ENCODE data around the gene CD70.
"Not testable (repeated sequence)": the region's sequence is repeated elsewhere in the genome, so short reads cannot be mapped to it uniquely, and the experiment has no call there.

Gene CD70

DNA sequence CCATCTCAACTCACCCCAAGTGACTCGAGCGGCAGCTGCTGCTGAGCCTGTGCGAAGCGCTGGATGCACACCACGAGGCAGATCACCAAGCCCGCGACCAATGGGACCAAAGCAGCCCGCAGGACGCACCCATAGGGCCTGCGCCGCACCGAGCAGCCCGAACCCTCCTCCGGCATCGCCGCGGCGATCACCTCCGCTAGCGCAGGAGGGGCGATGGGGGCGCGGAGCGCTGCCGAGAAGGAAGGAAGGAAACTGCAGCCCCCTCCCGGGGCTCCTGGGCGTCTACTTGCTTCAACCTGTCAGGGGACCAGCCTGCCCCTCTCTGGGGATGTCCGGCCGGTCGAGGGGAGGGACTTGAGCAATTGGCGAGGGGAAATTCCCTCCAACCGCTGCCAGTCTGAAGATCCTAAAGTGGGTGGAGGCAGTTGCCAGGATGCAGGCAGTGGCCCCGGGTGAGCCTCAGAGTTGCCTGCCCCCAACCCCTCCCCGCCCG, at the start of gene CD70:
TSS of gene CD70 (minus strand) at position 324 of the 493 bp plus-strand sequence. CDS start at position 176, 148 bp downstream.
- peak within 1 kb of the TSS in 4 of 5 donors; percentile 37 to 56 (median 44) for H3K4me3 ChIP-seq (ENCODE audit: low read depth in 1 of 5, low read length in 5 of 5)
- peaks cover 38 to 61% (median 52%) of the 10 kb centered on the region in 5 donors for H3K27me3 ChIP-seq (ENCODE audit: control insufficient read depth in 5 of 5, insufficient read depth in 4 of 5, low read length in 5 of 5)
- no peaks in the 10 kb centered on the region for H3K36me3 ChIP-seq (ENCODE audit: control insufficient read depth in 5 of 5, insufficient read depth in 5 of 5, low read length in 5 of 5)
- no peaks in the 10 kb centered on the region for H3K9me3 ChIP-seq (ENCODE audit: control insufficient read depth in 5 of 5, low read length in 5 of 5)
- no peak within 1 kb of the TSS for H3K27ac ChIP-seq (ENCODE audit: low read depth, low read length)
- H3K9ac ChIP-seq (ENCODE audit: low read length in 5 of 5) = peak within 1 kb of the TSS in 1 of 5 donors; percentile 18
- peaks cover 2 to 32% (median 21%) of the 10 kb centered on the region in 5 donors for H3K4me1 ChIP-seq (ENCODE audit: control insufficient read depth in 5 of 5, insufficient read depth in 5 of 5, low read length in 5 of 5)

DNA sequence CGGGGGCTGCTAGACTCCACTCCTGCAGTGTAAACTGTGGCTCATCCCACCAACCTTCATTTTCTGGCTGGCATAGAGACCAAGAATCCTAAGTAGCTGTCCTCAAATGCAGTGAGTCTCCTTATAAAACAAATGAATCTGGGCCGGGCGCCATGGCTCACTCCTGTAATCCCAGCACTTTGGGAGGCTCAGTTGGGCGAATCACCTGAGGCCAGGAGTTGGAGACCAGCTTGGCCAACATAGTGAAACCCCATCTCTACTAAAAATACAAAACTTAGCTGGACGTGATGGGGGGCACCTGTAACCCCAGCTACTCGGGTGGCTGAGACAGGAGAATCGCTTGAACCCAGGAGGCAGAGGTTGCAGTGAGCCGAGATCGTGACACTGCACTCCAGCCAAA, 49.4 kb upstream of the CD70 start:
- H3K9ac ChIP-seq (ENCODE audit: low read length in 5 of 5); H3K4me3 ChIP-seq (ENCODE audit: low read depth in 1 of 5, low read length in 5 of 5); H3K27me3 ChIP-seq (ENCODE audit: control insufficient read depth in 5 of 5, insufficient read depth in 4 of 5, low read length in 5 of 5); H3K27ac ChIP-seq (ENCODE audit: low read depth, low read length); H3K36me3 ChIP-seq (ENCODE audit: control insufficient read depth in 5 of 5, insufficient read depth in 5 of 5, low read length in 5 of 5); H3K9me3 ChIP-seq (ENCODE audit: control insufficient read depth in 5 of 5, low read length in 5 of 5); H3K4me1 ChIP-seq (ENCODE audit: control insufficient read depth in 5 of 5, insufficient read depth in 5 of 5, low read length in 5 of 5): not testable (repeated sequence)

DNA sequence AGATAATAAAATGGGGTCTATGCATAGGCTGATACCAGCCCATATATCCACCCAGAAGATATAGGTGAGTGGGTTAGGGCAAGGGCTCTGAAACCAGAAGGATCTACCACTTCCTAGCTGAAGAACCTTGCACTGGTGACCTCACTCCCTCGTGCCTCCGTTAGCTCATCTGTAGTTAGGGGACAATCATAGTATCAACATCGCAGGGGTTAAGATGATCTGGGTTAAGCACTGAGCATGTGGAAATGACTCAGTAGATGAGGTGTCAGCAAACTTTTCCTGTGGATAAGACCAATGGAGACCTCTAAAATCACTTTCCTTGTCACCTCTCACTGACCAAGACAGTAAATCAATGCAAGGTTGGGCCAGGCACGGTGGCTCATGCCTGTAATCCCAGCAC, 48.5 kb upstream of the CD70 start:
- Histone ChIP-seq H3K27me3 (ENCODE audit: control insufficient read depth in 5 of 5, insufficient read depth in 4 of 5, low read length in 5 of 5) (peaks cover 0 to 4% (median 0%) of the 10 kb centered on the region in 5 donors), H3K4me1 (ENCODE audit: control insufficient read depth in 5 of 5, insufficient read depth in 5 of 5, low read length in 5 of 5) (no peaks in the 10 kb centered on the region), H3K27ac (ENCODE audit: low read depth, low read length) (no peak overlapping the region), H3K4me3 (ENCODE audit: low read depth in 1 of 5, low read length in 5 of 5) (no peak overlapping the region), H3K36me3 (ENCODE audit: control insufficient read depth in 5 of 5, insufficient read depth in 5 of 5, low read length in 5 of 5) (no peaks in the 10 kb centered on the region), H3K9ac (ENCODE audit: low read length in 5 of 5) (no peak overlapping the region), H3K9me3 (ENCODE audit: control insufficient read depth in 5 of 5, low read length in 5 of 5) (no peaks in the 10 kb centered on the region)

- H3K27me3 ChIP-seq (ENCODE audit: control insufficient read depth in 5 of 5, insufficient read depth in 4 of 5, low read length in 5 of 5); H3K27ac ChIP-seq (ENCODE audit: low read depth, low read length); H3K36me3 ChIP-seq (ENCODE audit: control insufficient read depth in 5 of 5, insufficient read depth in 5 of 5, low read length in 5 of 5); H3K4me1 ChIP-seq (ENCODE audit: control insufficient read depth in 5 of 5, insufficient read depth in 5 of 5, low read length in 5 of 5); H3K9ac ChIP-seq (ENCODE audit: low read length in 5 of 5); H3K9me3 ChIP-seq (ENCODE audit: control insufficient read depth in 5 of 5, low read length in 5 of 5); H3K4me3 ChIP-seq (ENCODE audit: low read depth in 1 of 5, low read length in 5 of 5): not testable (repeated sequence)
Observed at GRCh38 chr19:6633456-6633813, 42.5 kb upstream of the CD70 start.

- H3K27me3 ChIP-seq (ENCODE audit: control insufficient read depth in 5 of 5, insufficient read depth in 4 of 5, low read length in 5 of 5); H3K27ac ChIP-seq (ENCODE audit: low read depth, low read length); H3K9ac ChIP-seq (ENCODE audit: low read length in 5 of 5); H3K4me3 ChIP-seq (ENCODE audit: low read depth in 1 of 5, low read length in 5 of 5); H3K36me3 ChIP-seq (ENCODE audit: control insufficient read depth in 5 of 5, insufficient read depth in 5 of 5, low read length in 5 of 5); H3K4me1 ChIP-seq (ENCODE audit: control insufficient read depth in 5 of 5, insufficient read depth in 5 of 5, low read length in 5 of 5); H3K9me3 ChIP-seq (ENCODE audit: control insufficient read depth in 5 of 5, low read length in 5 of 5): not testable (repeated sequence)
Observed at GRCh38 chr19:6632747-6633455, 42.0 kb upstream of the CD70 start.

- no peak overlapping the region for H3K9ac ChIP-seq (ENCODE audit: low read length in 5 of 5)
- peaks cover 0 to 3% (median 0%) of the 10 kb centered on the region in 5 donors for H3K27me3 ChIP-seq (ENCODE audit: control insufficient read depth in 5 of 5, insufficient read depth in 4 of 5, low read length in 5 of 5)
- no peak overlapping the region for H3K27ac ChIP-seq (ENCODE audit: low read depth, low read length)
Observed at GRCh38 chr19:6632002-6632621, 41.2 kb upstream of the CD70 start.

GRCh38 chr19:6626764-6627163, 35.8 kb upstream of the CD70 start:
- H3K27me3 ChIP-seq (ENCODE audit: control insufficient read depth in 5 of 5, insufficient read depth in 4 of 5, low read length in 5 of 5) = no peaks in the 10 kb centered on the region
- no peaks in the 10 kb centered on the region for H3K36me3 ChIP-seq (ENCODE audit: control insufficient read depth in 5 of 5, insufficient read depth in 5 of 5, low read length in 5 of 5)
- peaks cover 0 to 5% (median 0%) of the 10 kb centered on the region in 5 donors for H3K9me3 ChIP-seq (ENCODE audit: control insufficient read depth in 5 of 5, low read length in 5 of 5)
- H3K9ac ChIP-seq (ENCODE audit: low read length in 5 of 5) = no peak overlapping the region
- H3K4me3 ChIP-seq (ENCODE audit: low read depth in 1 of 5, low read length in 5 of 5) = no peak overlapping the region
- H3K4me1 ChIP-seq (ENCODE audit: control insufficient read depth in 5 of 5, insufficient read depth in 5 of 5, low read length in 5 of 5) = no peaks in the 10 kb centered on the region
- no peak overlapping the region for H3K27ac ChIP-seq (ENCODE audit: low read depth, low read length)

More at GRCh38 chr19:6632002-6632621, 41.2 kb upstream of the CD70 start:
- H3K36me3 ChIP-seq (ENCODE audit: control insufficient read depth in 5 of 5, insufficient read depth in 5 of 5, low read length in 5 of 5) = no peaks in the 10 kb centered on the region
- H3K9me3 ChIP-seq (ENCODE audit: control insufficient read depth in 5 of 5, low read length in 5 of 5) = peaks cover 0 to 3% (median 0%) of the 10 kb centered on the region in 5 donors
- peaks cover 0 to 4% (median 0%) of the 10 kb centered on the region in 5 donors for H3K4me1 ChIP-seq (ENCODE audit: control insufficient read depth in 5 of 5, insufficient read depth in 5 of 5, low read length in 5 of 5)
- no peak overlapping the region for H3K4me3 ChIP-seq (ENCODE audit: low read depth in 1 of 5, low read length in 5 of 5)

- Histone ChIP-seq H3K27ac (ENCODE audit: low read depth, low read length) (no peak overlapping the region), H3K27me3 (ENCODE audit: control insufficient read depth in 5 of 5, insufficient read depth in 4 of 5, low read length in 5 of 5) (peaks cover 0 to 4% (median 0%) of the 10 kb centered on the region in 5 donors), H3K4me3 (ENCODE audit: low read depth in 1 of 5, low read length in 5 of 5) (no peak overlapping the region), H3K36me3 (ENCODE audit: control insufficient read depth in 5 of 5, insufficient read depth in 5 of 5, low read length in 5 of 5) (no peaks in the 10 kb centered on the region), H3K4me1 (ENCODE audit: control insufficient read depth in 5 of 5, insufficient read depth in 5 of 5, low read length in 5 of 5) (no peaks in the 10 kb centered on the region), H3K9ac (ENCODE audit: low read length in 5 of 5) (no peak overlapping the region), H3K9me3 (ENCODE audit: control insufficient read depth in 5 of 5, low read length in 5 of 5) (peaks cover 0 to 16% (median 6%) of the 10 kb centered on the region in 5 donors)
Observed at GRCh38 chr19:6617374-6617773, 26.4 kb upstream of the CD70 start.

GRCh38 chr19:6616011-6616410, 25.1 kb upstream of the CD70 start:
- Histone ChIP-seq H3K9me3 (ENCODE audit: control insufficient read depth in 5 of 5, low read length in 5 of 5) (peaks cover 0 to 11% (median 3%) of the 10 kb centered on the region in 5 donors), H3K4me3 (ENCODE audit: low read depth in 1 of 5, low read length in 5 of 5) (no peak overlapping the region), H3K4me1 (ENCODE audit: control insufficient read depth in 5 of 5, insufficient read depth in 5 of 5, low read length in 5 of 5) (no peaks in the 10 kb centered on the region), H3K27me3 (ENCODE audit: control insufficient read depth in 5 of 5, insufficient read depth in 4 of 5, low read length in 5 of 5) (peaks cover 0 to 11% (median 0%) of the 10 kb centered on the region in 5 donors), H3K9ac (ENCODE audit: low read length in 5 of 5) (no peak overlapping the region), H3K36me3 (ENCODE audit: control insufficient read depth in 5 of 5, insufficient read depth in 5 of 5, low read length in 5 of 5) (no peaks in the 10 kb centered on the region), H3K27ac (ENCODE audit: low read depth, low read length) (no peak overlapping the region)

- no peaks in the 10 kb centered on the region for H3K36me3 ChIP-seq (ENCODE audit: control insufficient read depth in 5 of 5, insufficient read depth in 5 of 5, low read length in 5 of 5)
- H3K4me1 ChIP-seq (ENCODE audit: control insufficient read depth in 5 of 5, insufficient read depth in 5 of 5, low read length in 5 of 5) = peaks cover 0 to 1% (median 0%) of the 10 kb centered on the region in 5 donors
- H3K27ac ChIP-seq (ENCODE audit: low read depth, low read length) = no peak overlapping the region
- H3K4me3 ChIP-seq (ENCODE audit: low read depth in 1 of 5, low read length in 5 of 5) = no peak overlapping the region
- peaks cover 0 to 18% (median 3%) of the 10 kb centered on the region in 5 donors for H3K27me3 ChIP-seq (ENCODE audit: control insufficient read depth in 5 of 5, insufficient read depth in 4 of 5, low read length in 5 of 5)
- peaks cover 0 to 8% (median 3%) of the 10 kb centered on the region in 5 donors for H3K9me3 ChIP-seq (ENCODE audit: control insufficient read depth in 5 of 5, low read length in 5 of 5)
- no peak overlapping the region for H3K9ac ChIP-seq (ENCODE audit: low read length in 5 of 5)
Observed at GRCh38 chr19:6613711-6614110, 22.8 kb upstream of the CD70 start.

All from subcutaneous abdominal adipose tissue (tissue), 5 donors.